Measurements from ENCODE around the gene SLC36A3.

DNA sequence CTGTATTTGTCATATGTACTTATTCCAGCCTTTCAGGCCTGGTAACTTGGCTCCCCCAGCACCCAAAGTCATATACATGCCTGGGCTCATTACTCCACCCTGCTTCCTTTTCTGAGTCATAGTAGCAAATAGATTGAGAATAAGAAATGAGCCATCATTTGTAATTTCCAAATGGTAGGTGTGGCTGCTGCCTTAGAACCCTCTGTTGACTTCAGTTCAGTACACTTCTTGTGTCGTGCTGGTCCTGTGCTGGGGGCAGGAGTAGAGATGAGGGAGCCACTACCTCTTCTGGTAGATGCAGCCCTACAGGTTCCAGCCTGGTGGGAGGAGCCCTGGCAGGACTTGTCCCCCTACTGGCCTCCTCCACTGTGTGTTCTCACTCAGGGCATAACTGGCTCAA, 39.5 kb downstream of the SLC36A3 start:
- TF ChIP-seq, protein P1, sequence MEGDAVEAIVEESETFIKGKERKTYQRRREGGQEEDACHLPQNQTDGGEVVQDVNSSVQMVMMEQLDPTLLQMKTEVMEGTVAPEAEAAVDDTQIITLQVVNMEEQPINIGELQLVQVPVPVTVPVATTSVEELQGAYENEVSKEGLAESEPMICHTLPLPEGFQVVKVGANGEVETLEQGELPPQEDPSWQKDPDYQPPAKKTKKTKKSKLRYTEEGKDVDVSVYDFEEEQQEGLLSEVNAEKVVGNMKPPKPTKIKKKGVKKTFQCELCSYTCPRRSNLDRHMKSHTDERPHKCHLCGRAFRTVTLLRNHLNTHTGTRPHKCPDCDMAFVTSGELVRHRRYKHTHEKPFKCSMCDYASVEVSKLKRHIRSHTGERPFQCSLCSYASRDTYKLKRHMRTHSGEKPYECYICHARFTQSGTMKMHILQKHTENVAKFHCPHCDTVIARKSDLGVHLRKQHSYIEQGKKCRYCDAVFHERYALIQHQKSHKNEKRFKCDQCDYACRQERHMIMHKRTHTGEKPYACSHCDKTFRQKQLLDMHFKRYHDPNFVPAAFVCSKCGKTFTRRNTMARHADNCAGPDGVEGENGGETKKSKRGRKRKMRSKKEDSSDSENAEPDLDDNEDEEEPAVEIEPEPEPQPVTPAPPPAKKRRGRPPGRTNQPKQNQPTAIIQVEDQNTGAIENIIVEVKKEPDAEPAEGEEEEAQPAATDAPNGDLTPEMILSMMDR (IDR thresholded peaks at IDR 0.05), result no peak
- TF ChIP-seq POLR2A (IDR thresholded peaks at IDR 0.05), result no peak
- no peak for TF ChIP-seq EP300 (IDR thresholded peaks at IDR 0.05)
- no peak for TF ChIP-seq POLR2AphosphoS5 (IDR thresholded peaks at IDR 0.05)
